Tibial artery (tissue), 4 donors: ENCODE measurements around the gene SLC12A9.
"Not testable (repeated sequence)": the region's sequence is repeated elsewhere in the genome, so short reads cannot be mapped to it uniquely, and the experiment has no call there.

ENCODE experiments used
- DNase-seq, 2 donors: peaks; one replicate each; pipeline ENCODE4 v3.0.0-alpha.2; 2019
- H3K27ac ChIP-seq, 2 donors: fragments of 200-600 bp; sonication (generic) in 1 of 2; 1 replicate in 1 of 2; 2 replicates in 1 of 2; pipeline ENCODE4 v1.5.1; 2018 to 2019; ENCODE audit warnings: mild to moderate bottlenecking in 1 of 2
- H3K27me3 ChIP-seq, 2 donors: fragments of 200-600 bp; sonication (generic) in 1 of 2; one replicate each; pipeline versions ENCODE4 v1.5.1 to v1.6.0; 2016 to 2019
- H3K36me3 ChIP-seq, 3 donors: fragments of 200-600 bp; sonication (generic) in 2 of 3; one replicate each; pipeline ENCODE4 v1.5.1; 2016 to 2019; ENCODE audit warnings: mild to moderate bottlenecking in 2 of 3
- H3K4me1 ChIP-seq, 4 donors: fragments of 200-600 bp; sonication (generic) in 2 of 4; 1 replicate in 3 of 4; 2 replicates in 1 of 4; pipeline ENCODE4 v1.5.1; 2016 to 2019
- H3K4me3 ChIP-seq, 2 donors: fragments of 200-600 bp; sonication (generic) in 1 of 2; 1 replicate in 1 of 2; 2 replicates in 1 of 2; pipeline ENCODE4 v1.5.1; 2018 to 2019; ENCODE audit warnings: mild to moderate bottlenecking in 2 of 2
- H3K9me3 ChIP-seq, 3 donors: fragments of 200-600 bp; sonication (generic) in 1 of 3; one replicate each; pipeline ENCODE4 v1.5.1; 2016 to 2019
- intact Hi-C: fragments of 100-400 bp; cut with DNase I; formaldehyde crosslinking; loops from one replicate; pipeline ENCODE4 v1.15.0; 2023; ENCODE audit warnings: low total_unique reads
- TF ChIP-seq, protein P1 (sequence below), 2 experiments: fragments of 200-600 bp in 1 of 2; fragments of 450-650 bp in 1 of 2; IDR thresholded peaks; one replicate each; pipeline ENCODE4 v1.5.1; 2017 to 2019; ENCODE audit warnings: antibody characterized with exemption in 2 of 2, mild to moderate bottlenecking in 1 of 2, moderate library complexity in 1 of 2

Gene SLC12A9

DNA sequence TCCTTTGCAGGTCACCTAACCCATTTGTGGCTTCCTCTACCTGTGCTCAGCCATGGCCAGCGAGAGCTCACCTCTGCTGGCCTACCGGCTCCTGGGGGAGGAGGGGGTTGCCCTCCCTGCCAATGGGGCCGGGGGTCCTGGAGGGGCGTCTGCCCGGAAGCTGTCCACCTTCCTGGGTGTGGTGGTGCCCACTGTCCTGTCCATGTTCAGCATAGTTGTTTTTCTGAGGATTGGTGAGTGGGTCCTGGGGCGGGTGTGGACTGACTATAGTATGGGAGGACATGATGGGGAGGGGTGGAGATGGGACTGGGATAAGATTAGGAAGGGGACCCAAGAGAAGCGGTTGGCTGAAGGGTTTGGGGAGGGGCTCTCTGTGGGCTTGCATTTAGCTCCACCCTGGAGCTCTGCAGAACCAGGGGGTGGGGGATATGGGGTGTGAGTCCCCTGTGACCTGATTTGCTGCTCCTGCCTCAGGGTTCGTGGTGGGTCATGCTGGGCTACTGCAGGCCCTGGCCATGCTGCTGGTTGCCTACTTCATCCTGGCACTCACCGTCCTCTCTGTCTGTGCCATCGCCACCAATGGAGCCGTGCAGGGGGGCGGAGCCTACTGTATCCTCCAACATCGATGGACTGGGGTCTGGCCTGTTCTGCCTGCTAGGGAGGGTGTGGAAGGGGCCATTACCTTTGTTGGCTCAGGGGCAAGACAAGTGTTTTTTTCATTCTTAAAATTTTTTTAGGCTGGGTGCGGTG is 1.8 kb downstream of the SLC12A9 start:
- DNase-seq = no peak
- peaks cover 0 to 16% (median 11%) of the 10 kb centered on the region in 4 donors for H3K4me1 ChIP-seq
- intact Hi-C loops = loop anchor here (5.0 kb wide), 1 partner anchor 147 kb away; the partner anchor contains the start of gene POP7
- H3K4me3 ChIP-seq = no peak overlapping the region
- no peaks in the 10 kb centered on the region for H3K9me3 ChIP-seq
- H3K36me3 ChIP-seq = peaks cover 0 to 29% (median 0%) of the 10 kb centered on the region in 3 donors
- TF ChIP-seq, protein P1, sequence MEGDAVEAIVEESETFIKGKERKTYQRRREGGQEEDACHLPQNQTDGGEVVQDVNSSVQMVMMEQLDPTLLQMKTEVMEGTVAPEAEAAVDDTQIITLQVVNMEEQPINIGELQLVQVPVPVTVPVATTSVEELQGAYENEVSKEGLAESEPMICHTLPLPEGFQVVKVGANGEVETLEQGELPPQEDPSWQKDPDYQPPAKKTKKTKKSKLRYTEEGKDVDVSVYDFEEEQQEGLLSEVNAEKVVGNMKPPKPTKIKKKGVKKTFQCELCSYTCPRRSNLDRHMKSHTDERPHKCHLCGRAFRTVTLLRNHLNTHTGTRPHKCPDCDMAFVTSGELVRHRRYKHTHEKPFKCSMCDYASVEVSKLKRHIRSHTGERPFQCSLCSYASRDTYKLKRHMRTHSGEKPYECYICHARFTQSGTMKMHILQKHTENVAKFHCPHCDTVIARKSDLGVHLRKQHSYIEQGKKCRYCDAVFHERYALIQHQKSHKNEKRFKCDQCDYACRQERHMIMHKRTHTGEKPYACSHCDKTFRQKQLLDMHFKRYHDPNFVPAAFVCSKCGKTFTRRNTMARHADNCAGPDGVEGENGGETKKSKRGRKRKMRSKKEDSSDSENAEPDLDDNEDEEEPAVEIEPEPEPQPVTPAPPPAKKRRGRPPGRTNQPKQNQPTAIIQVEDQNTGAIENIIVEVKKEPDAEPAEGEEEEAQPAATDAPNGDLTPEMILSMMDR (IDR thresholded peaks at IDR 0.05) = no peak
- H3K27ac ChIP-seq = no peak overlapping the region
- H3K27me3 ChIP-seq = no peaks in the 10 kb centered on the region

DNA sequence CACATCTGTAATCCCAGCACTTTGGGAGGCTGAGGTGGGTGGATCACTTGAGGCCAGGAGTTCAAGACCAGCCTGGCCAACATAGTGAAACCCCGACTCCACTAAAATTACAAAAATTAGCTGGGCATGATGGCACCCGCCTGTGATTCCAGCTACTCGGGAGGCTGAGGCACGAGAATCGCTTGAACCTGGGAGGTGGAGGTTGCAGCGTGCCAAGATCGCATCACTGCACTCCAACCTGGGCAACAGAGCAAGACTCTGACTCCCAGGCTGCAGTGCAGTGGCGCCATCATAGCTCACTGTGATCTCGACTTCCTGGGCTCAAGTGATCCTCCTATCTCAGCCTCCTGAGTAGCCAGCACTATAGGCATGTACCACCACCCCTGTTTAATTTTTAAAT is 2.4 kb downstream of the SLC12A9 start:
- intact Hi-C loops = loop anchor here (5.0 kb wide), 1 partner anchor 148 kb away; the partner anchor contains the start of gene POP7
- H3K4me3 ChIP-seq = not testable (repeated sequence)
- H3K4me1 ChIP-seq = peaks cover 0 to 16% (median 11%) of the 10 kb centered on the region in 4 donors

DNA sequence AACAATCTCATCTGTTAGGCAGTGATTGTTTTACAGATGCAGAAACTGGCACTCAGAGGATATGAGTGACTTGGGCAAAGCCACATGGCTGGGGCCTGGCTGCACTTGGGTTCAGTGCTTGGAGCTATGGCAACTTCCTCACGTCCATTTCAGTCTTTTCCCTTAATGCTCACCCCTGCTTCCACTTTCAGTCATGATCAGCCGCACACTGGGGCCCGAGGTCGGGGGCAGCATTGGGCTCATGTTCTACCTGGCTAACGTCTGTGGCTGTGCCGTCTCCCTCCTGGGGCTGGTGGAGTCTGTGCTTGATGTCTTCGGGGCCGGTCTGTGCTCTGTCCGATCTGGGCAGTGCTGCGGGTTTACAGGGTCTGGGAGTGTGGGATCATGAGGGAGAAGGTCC is 3.0 kb downstream of the SLC12A9 start:
- no peaks in the 10 kb centered on the region for H3K9me3 ChIP-seq
- no peak overlapping the region for H3K27ac ChIP-seq
- H3K4me1 ChIP-seq = peaks cover 0 to 16% (median 11%) of the 10 kb centered on the region in 4 donors
- peaks cover 6 to 40% (median 8%) of the 10 kb centered on the region in 3 donors for H3K36me3 ChIP-seq
- DNase-seq = no peak
- intact Hi-C loops = no loop called here
- H3K4me3 ChIP-seq = no peak overlapping the region
- no peaks in the 10 kb centered on the region for H3K27me3 ChIP-seq
- TF ChIP-seq, protein P1 (IDR thresholded peaks at IDR 0.05) = no peak

More for the DNA sequence above, 2.4 kb downstream of the SLC12A9 start:
- not testable (repeated sequence) for DNase-seq, H3K27ac ChIP-seq, H3K9me3 ChIP-seq, H3K27me3 ChIP-seq
- H3K36me3 ChIP-seq = peaks cover under 1 to 34% (median 2%) of the 10 kb centered on the region in 3 donors

DNA sequence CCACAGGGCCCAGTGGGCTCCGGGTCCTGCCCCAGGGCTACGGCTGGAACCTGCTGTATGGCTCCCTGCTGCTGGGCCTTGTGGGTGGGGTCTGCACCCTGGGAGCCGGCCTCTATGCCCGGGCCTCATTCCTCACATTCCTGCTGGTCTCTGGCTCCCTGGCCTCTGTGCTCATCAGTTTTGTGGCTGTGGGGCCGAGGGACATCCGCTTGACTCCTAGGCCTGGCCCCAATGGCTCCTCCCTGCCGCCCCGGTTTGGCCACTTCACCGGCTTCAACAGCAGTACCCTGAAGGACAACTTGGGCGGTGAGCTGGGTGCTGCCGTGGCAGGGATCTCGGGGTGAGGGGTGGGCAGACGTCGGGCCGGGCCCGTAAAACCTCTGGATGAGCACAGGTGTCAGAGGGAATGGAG is 4.4 kb downstream of the SLC12A9 start:
- no peak overlapping the region for H3K4me3 ChIP-seq
- intact Hi-C loops = no loop called here
- H3K9me3 ChIP-seq = no peaks in the 10 kb centered on the region
- TF ChIP-seq, protein P1 (IDR thresholded peaks at IDR 0.05) = no peak
- H3K36me3 ChIP-seq = peaks cover 17 to 54% (median 22%) of the 10 kb centered on the region in 3 donors
- H3K27ac ChIP-seq = no peak overlapping the region
- H3K4me1 ChIP-seq = peaks cover 0 to 14% (median 9%) of the 10 kb centered on the region in 4 donors
- no peaks in the 10 kb centered on the region for H3K27me3 ChIP-seq
- no peak for DNase-seq

DNA sequence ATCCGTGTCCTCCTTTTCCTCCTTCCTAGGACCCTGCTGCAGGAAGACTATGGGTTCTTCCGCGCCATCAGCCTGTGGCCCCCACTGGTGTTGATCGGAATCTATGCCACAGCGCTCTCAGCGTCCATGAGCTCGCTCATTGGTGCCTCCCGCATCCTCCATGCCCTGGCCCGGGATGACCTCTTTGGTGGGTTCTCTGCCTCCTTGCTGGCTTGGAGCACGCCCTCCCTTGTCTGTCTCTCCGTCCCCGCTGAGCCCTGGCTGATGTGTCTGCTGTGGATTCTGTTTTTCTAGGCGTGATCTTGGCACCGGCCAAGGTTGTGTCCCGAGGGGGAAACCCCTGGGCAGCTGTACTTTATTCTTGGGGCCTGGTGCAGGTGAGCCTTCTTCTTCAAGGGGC is 7.3 kb downstream of the SLC12A9 start:
- Histone ChIP-seq H3K4me1 (no peaks in the 10 kb centered on the region), H3K36me3 (peaks cover 23 to 73% (median 28%) of the 10 kb centered on the region in 3 donors), H3K27ac (no peak overlapping the region), H3K4me3 (no peak overlapping the region), H3K27me3 (no peaks in the 10 kb centered on the region), H3K9me3 (no peaks in the 10 kb centered on the region)
- TF ChIP-seq, protein P1 (IDR thresholded peaks at IDR 0.05) = no peak
- intact Hi-C loops = loop anchor here (10.0 kb wide), 1 partner anchor 395 kb away; the partner anchor contains the start of gene SPACDR
- DNase-seq = no peak
